ENCODE measurements around the gene NCK1. TPM values are rescaled to one million over a fixed set of nuclear protein-coding genes. Genes with fewer than 3 reads are reported as not detected.

Gene NCK1
- total RNA-seq, 1 donor: 66.1 TPM

GRCh38 chr3:136932978-136933772 lies 71.2 kb downstream of the NCK1 start:
- TF ChIP-seq CTCF (IDR thresholded peaks at IDR 0.05; ENCODE audit: insufficient read depth, low read depth, low read length): no peak
- no peak overlapping the region for H3K4me3 ChIP-seq (ENCODE audit: low read depth, low read length)
- DNase-seq (ENCODE audit: low read depth): no peak

- no peak for TF ChIP-seq CTCF (IDR thresholded peaks at IDR 0.05; ENCODE audit: insufficient read depth, low read depth, low read length)
Observed at GRCh38 chr3:136937175-136937574, 75.2 kb downstream of the NCK1 start.

GRCh38 chr3:136937851-136938250 lies 75.8 kb downstream of the NCK1 start:
- H3K4me3 ChIP-seq (ENCODE audit: low read depth, low read length): no peak overlapping the region
- TF ChIP-seq CTCF (IDR thresholded peaks at IDR 0.05; ENCODE audit: insufficient read depth, low read depth, low read length): no peak
- DNase-seq (ENCODE audit: low read depth): no peak

More at GRCh38 chr3:136937175-136937574, 75.2 kb downstream of the NCK1 start:
- no peak overlapping the region for H3K4me3 ChIP-seq (ENCODE audit: low read depth, low read length)
- no peak for DNase-seq (ENCODE audit: low read depth)

- TF ChIP-seq CTCF (IDR thresholded peaks at IDR 0.05; ENCODE audit: insufficient read depth, low read depth, low read length): no peak
- peak; percentile 62 for DNase-seq (ENCODE audit: low read depth)
- H3K4me3 ChIP-seq (ENCODE audit: low read depth, low read length): no peak overlapping the region
Observed at GRCh38 chr3:136938334-136938733, 76.3 kb downstream of the NCK1 start.

- H3K4me3 ChIP-seq (ENCODE audit: low read depth, low read length): no peak overlapping the region
- no peak for DNase-seq (ENCODE audit: low read depth)
Observed at GRCh38 chr3:136939489-136939888, 77.5 kb downstream of the NCK1 start.

GRCh38 chr3:136942803-136943202 lies 80.8 kb downstream of the NCK1 start:
- no peak for TF ChIP-seq CTCF (IDR thresholded peaks at IDR 0.05; ENCODE audit: insufficient read depth, low read depth, low read length)
- no peak overlapping the region for H3K4me3 ChIP-seq (ENCODE audit: low read depth, low read length)
- no peak for DNase-seq (ENCODE audit: low read depth)

More at GRCh38 chr3:136939489-136939888, 77.5 kb downstream of the NCK1 start:
- no peak for TF ChIP-seq CTCF (IDR thresholded peaks at IDR 0.05; ENCODE audit: insufficient read depth, low read depth, low read length)
